Melanocyte of skin (primary cell): ENCODE data around the gene S100A3. TPM values are rescaled to one million over a fixed set of nuclear protein-coding genes. Genes with fewer than 3 reads are reported as not detected.

Experiments used
- total RNA-seq, 2 donors: library from RNA; depleted of rRNA; stranded (reverse); fragments of >200 nt; gene quantifications; 2 replicates each; pipeline ENCODE4 v1.2.3, GENCODE V29; 2012

The S100A3 gene, protein sequence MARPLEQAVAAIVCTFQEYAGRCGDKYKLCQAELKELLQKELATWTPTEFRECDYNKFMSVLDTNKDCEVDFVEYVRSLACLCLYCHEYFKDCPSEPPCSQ
- total RNA-seq = 1 to 10 TPM in 1 of 2 donors, not detected in 1; 1.3 TPM

DNA sequence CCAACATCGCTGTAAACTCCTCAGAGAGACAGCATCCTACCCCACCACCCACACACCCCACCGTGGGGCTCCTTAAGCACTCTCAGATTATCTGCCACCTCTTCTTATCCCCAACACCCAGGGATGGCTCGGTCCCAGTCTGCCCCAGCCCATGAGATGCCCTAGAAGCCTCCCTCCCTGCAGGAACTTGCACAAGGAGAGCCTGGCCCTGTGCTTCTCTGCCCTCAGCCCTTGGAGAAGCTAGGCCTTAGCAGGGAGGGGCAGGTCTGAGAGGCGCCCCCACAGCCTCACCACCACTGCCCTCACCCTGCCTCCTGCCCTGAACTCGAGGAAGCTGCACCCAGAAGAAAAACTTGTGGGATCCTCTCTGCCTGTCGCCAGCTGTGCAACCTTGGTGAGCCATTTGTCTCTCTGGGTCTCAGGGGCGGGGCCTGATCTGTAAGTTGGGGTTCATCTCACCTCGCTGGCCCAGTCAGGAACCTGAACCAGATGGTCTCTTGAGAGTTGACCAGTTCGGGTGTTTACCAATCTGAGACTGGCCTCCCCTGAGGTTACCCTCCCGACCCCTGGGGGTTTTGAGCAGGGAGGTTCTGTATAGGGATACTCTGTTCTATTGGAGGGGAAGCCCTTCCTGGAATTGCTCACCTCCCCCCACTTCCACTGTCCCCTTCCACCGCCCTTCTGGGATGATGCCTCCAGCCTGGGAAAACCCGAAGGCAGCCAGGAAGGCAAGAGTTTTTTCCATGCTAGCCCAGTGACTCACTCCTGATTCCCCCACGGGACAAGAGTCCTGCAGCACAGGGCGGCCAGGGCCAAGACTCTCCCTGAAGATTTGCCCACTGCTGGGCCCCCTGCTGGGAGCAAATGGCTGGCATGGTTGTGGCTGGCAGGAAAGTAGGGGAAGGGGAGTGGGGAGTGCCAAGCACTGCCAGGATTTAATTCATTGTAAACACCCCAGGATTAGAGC lies at the start of gene S100A3:
TSS of gene S100A3 (minus strand) at position 537 of the 967 bp plus-strand sequence. CDS start 773 bp downstream, outside the sequence.

DNA sequence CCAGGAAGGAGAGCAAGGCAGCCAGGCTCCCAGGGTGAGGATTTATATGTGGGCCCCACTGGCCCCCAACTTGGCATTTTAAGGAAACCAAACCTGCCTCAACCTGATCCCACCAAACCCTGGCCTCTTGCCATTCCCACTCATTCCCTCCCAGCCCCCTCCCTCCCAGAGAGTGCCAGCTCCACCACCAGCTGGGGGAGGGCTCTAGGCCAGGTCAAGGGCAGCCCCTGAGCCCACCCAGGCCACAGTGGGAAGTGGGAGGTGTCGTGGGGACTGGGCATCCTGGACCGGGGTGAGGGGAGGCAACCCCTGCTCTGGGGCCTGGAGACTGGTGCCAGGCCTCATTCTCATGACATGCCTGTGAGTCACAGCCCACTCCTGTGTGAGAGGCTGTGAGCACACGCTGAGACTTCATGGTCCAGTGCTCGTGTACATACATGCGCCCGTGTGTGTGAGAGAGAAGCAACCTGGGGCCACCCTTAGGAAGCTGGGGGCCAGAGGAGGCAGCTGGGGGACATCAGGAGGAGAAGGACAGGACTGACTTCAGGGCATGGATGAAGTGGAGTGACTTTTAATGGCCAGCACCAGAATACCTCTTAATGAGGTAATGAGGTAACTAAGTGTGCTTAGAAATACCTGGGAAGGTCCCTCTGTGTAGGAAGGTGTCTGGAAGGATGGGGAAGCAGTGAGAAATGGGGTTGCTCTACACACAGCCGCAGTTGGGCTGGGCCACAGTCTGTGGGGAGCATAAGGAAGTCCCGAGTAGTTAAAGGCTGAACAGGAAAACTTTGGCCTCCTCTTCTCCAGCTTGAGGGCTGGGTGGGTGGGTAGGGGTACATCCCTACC lies 16.7 kb upstream of the S100A3 start, which contains the start of gene S100A2:
TSS of gene S100A2 (minus strand) at position 316 of the 846 bp plus-strand sequence. CDS start 1,967 bp downstream, outside the sequence.

DNA sequence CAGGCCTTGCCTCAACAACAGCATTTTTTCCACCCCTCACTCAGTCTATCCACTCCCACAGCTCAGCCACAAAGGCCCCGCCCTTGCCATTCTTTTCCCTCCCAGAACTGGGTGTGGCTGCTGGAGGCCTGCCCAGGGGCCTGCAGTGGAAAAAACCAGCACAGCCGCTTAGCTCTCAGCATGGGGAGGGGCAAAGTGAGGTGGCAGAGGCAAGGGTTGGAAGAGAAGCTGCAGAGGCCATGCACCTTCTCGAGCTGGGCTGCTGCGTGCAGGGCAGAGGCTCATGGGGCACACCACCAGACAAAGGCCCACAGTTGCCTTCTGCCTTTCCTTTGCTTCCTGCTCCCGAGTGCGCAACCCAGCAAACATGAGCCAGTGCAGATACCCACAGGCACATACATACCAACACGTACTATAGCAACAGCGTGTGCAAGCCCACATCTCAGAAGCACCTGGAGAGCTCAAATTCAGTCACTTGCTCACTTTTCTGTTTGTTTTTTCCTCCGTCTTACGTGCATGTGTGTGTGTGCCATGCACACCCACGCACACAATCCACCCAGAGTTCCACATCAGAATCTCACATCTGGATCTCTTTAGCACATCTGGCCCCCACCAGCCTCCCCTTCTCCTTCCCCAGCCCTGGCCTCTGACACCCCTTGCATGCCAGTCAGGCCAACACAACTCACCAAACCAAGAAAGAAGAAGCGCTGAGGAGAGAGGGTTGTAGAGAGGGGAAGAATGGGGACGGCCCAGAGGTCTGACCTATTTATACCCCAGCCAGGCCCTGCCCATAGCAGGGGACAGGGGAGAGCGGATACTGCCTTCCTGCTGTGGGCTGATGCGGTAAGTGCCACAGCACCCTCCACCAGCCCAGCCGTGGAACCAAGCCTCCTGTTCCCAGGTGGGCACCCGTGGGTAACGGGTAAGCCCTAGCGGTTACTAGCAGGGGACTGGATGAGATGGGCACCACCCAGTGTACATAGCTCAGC lies 3.7 kb downstream of the S100A3 start, which contains the start of gene S100A4:
TSS of gene S100A4 (minus strand) at position 740 of the 989 bp plus-strand sequence. CDS start 1,012 bp downstream, outside the sequence.

DNA sequence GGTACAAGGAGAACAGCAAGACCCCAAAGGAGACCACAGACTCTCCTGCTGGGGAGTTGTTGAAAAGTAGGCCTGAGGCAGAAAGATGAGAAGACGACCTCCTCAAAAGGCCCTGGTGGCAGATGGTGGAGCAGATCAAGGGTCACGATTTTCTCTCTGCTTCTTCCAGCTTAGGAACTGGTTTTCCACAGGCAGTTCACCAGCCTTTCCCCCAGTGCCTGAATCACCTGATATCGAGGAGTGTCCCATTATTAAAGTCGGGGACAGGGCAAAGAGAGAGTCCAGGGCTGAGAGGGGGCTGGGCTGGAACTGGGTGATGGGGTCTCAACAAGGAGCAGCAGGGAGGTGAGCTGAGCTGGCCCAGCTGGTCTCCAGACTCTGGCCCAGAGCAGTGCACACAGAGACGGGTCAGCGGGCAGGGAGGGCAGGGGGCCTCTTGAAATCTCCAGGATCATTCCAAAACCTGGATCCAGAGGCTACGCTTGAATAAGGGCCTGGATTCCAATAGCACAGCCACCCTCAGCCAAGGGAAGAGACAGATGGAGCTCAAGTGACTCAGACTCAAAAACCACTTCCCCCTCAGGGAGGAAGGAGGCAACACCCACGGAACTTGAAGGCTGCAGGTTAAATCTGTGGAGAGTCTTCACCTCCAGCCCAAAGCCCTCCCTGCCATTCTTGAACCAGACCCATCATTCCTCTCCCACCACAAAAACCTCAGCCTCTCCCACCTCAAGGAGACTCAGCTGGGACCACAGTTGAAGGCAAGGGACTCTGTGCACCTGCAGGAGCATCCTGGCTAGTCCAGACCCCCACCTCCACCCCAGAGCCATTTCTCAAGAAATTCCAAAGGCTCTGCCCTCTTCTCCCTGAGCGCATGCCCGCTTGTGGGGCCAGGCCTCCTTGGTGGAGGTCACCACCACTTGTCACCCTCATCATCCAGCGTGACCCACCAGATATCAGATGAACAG lies 8.4 kb downstream of the S100A3 start, which contains the start of gene S100A5:
TSS of gene S100A5 (minus strand) at position 541 of the 968 bp plus-strand sequence. CDS start 743 bp downstream, outside the sequence.

DNA sequence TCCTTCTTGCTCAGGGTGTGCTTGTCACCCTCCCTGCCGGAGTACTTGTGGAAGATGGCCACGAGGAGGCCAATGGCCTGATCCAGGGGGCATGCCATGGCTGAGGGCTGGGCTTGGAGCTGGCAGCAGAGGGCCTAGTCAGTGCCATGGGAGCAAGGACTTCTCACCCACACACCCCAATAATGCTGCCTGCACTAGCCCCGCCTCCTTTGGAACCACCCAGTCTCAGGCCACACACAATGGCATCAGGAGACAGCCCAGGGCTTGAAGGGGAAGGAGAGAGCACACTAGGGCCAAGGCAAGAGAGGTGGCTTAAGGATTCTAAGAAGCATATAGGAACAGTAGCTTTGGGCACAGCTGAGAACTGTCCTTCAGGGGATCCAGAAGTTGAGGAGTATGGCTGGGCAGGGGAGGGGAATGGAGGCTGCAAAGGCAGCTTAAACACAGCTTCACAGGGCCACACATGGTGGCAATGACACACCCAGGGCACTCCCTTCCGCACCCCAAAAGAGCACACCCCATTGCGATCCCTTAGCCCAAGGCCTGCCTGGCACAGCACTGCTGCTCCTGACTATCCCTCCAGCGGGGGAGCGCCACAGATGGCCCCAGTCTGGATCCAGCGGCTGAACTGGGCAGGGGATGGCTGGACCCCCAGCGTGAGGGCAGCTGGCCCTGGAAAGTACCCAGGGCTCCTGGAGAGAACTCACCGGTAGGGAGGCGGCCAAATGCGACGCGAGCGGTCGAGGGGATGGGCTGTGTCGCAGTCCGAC lies 13.6 kb downstream of the S100A3 start, which contains the start of gene S100A6:
TSS of gene S100A6 (minus strand) at position 750 of the 770 bp plus-strand sequence. CDS start at position 98, 652 bp downstream.

Other genes with a start within 250 kb of the S100A3 start
- gene PGLYRP3, start 236.3 kb downstream of the S100A3 start, total RNA-seq = not detected
- gene PGLYRP4, start 200.4 kb downstream of the S100A3 start, total RNA-seq = not detected
- not detected for gene S100A9, start 191.4 kb downstream of the S100A3 start, total RNA-seq
- gene S100A12, start 173.6 kb downstream of the S100A3 start, total RNA-seq = 1 to 10 TPM in 1 of 2 donors, not detected in 1; 1.0 TPM
- not detected for gene S100A8, start 158.2 kb downstream of the S100A3 start, total RNA-seq
- gene S100A7A, start 132.7 kb downstream of the S100A3 start, total RNA-seq = not detected
- not detected for gene S100A7, start 88.6 kb downstream of the S100A3 start, total RNA-seq
- 100 to 1,000 TPM; 336 to 430 TPM for gene S100A6, start 13.3 kb downstream of the S100A3 start, total RNA-seq
- gene S100A5, start 8.3 kb downstream of the S100A3 start, total RNA-seq = not detected
- 1 to 10 TPM in 1 of 2 donors, under 1 TPM in 1; 0.67 to 1.7 TPM for gene S100A4, start 3.5 kb downstream of the S100A3 start, total RNA-seq
- 1 to 10 TPM in 1 of 2 donors, under 1 TPM in 1; 0.34 to 1.3 TPM for gene S100A2, start 16.6 kb upstream of the S100A3 start, total RNA-seq
- gene S100A16, start 63.9 kb upstream of the S100A3 start, total RNA-seq = 10 to 100 TPM; 13.1 to 34.3 TPM
- gene S100A14, start 67.1 kb upstream of the S100A3 start, total RNA-seq = not detected
- gene S100A13, start 78.2 kb upstream of the S100A3 start, total RNA-seq = 10 to 100 TPM; 42.7 to 63.3 TPM
- 1 to 10 TPM; 1.7 to 4.1 TPM for gene S100A1, start 79.2 kb upstream of the S100A3 start, total RNA-seq
- 10 to 100 TPM; 27.2 to 37.0 TPM for gene CHTOP, start 84.8 kb upstream of the S100A3 start, total RNA-seq
- 10 to 100 TPM; 46.8 to 53.6 TPM for gene SNAPIN, start 109.4 kb upstream of the S100A3 start, total RNA-seq
- 100 to 1,000 TPM; 137 to 213 TPM for gene ILF2, start 121.7 kb upstream of the S100A3 start, total RNA-seq
- under 1 TPM; under 0.01 TPM for gene NPR1, start 129.4 kb upstream of the S100A3 start, total RNA-seq
- 10 to 100 TPM; 41.0 to 44.0 TPM for gene INTS3, start 178.8 kb upstream of the S100A3 start, total RNA-seq
- 10 to 100 TPM; 27.2 to 59.3 TPM for gene SLC27A3, start 226.1 kb upstream of the S100A3 start, total RNA-seq